Lower leg skin (tissue), 4 donors: ENCODE results near the gene WNT8B. TPM values are rescaled to one million over a fixed set of nuclear protein-coding genes. Genes with fewer than 3 reads are reported as not detected.

Experiments used
- DNase-seq, 2 donors: peaks; one replicate each; pipeline ENCODE4 v3.0.0-alpha.2; 2019; ENCODE audit warnings: low spot score in 2 of 2
- H3K4me3 ChIP-seq: fragments of 200-600 bp; sonication (generic); 2 replicates; pipeline ENCODE4 v1.5.1; 2017; ENCODE audit warnings: mild to moderate bottlenecking, low read depth; ENCODE audit not compliant: poor library complexity, severe bottlenecking
- POLR2A ChIP-seq, 2 donors: fragments of 450-650 bp; IDR thresholded peaks; one replicate each; pipeline ENCODE4 v1.6.1; 2016 to 2017; ENCODE audit warnings: antibody characterized with exemption in 2 of 2, mild to moderate bottlenecking in 1 of 2, moderate library complexity in 1 of 2
- WGBS, 2 donors: methylation state at CpG; one replicate each; pipeline ENCODE4 v1.1.5; 2018; 5-methylcytosine and 5-hydroxymethylcytosine counted together
- intact Hi-C: fragments of 100-400 bp; cut with DNase I; formaldehyde crosslinking; loops from one replicate; pipeline ENCODE4 v1.15.0; 2023; ENCODE audit warnings: low total_unique reads
- total RNA-seq, 4 donors: library from RNA; depleted of rRNA; stranded (reverse); fragments of >200 nt; gene quantifications; one replicate each; pipeline ENCODE4 v1.1.0, GENCODE V29; 2016
- TF ChIP-seq, protein P1 (sequence below), 3 donors: fragments of 450-650 bp; IDR thresholded peaks; one replicate each; pipeline ENCODE4 v1.5.1; 2016; ENCODE audit warnings: antibody characterized with exemption in 3 of 3, mild to moderate bottlenecking in 3 of 3, moderate library complexity in 2 of 3

WNT8B gene
- total RNA-seq, 4 donors from 2014 or later = 0.42 TPM; not detected in 3

DNA sequence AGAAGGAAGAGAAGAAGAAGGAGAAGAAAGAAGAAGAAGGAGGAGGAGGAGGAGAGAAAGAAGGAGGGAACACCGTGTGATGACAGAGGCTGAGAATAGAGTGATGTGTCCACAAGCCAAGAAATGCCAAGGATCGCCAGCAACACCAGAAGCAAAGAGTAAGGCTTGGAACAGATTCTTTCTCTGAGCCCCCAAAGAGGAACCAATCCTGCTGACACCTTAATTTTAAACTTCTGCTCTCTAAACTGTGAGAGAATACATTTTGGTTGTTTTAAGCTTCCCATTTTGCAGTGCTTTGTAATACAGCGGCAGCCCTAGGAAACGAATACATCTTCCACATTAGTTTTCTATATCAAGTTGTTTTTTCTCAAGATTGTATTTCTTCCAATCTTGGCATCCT lies 13.9 kb upstream of the WNT8B start:
- no peak overlapping the region for H3K4me3 ChIP-seq
- WGBS, 2 donors = 78 to 84% methylated on average over 4 of the region's 4 CpGs
- intact Hi-C loops = loop anchor here (5.0 to 10.0 kb wide), 2 partner anchors 66 to 117 kb away; partner anchors contain the start of genes PKD2L1 and SEC31B
- no peak for DNase-seq
- no peak for TF ChIP-seq POLR2A (IDR thresholded peaks at IDR 0.05)

DNA sequence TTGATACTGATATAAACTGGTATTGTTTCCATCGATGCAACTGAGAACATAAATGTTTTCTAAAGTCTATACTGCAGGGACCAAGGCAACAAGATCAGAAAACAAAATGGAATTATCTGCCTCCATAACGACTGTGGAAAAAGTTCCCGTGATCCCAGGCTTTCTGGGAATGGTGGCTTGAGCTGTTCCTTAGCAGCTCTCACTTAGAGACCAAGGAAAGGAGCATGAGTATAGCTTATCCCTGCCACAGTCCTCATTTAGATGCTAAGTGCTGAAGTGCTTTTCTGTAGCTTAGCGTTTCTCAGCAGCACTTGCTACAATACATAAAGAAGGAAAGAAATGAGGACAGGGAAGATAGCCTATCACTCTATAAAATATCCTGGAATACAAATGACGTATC lies 5.5 kb downstream of the WNT8B start:
- intact Hi-C loops = no loop called here
- 68 to 75% methylated on average over 5 of the region's 5 CpGs for WGBS, 2 donors
- H3K4me3 ChIP-seq = no peak overlapping the region
- no peak for DNase-seq
- TF ChIP-seq, protein P1, sequence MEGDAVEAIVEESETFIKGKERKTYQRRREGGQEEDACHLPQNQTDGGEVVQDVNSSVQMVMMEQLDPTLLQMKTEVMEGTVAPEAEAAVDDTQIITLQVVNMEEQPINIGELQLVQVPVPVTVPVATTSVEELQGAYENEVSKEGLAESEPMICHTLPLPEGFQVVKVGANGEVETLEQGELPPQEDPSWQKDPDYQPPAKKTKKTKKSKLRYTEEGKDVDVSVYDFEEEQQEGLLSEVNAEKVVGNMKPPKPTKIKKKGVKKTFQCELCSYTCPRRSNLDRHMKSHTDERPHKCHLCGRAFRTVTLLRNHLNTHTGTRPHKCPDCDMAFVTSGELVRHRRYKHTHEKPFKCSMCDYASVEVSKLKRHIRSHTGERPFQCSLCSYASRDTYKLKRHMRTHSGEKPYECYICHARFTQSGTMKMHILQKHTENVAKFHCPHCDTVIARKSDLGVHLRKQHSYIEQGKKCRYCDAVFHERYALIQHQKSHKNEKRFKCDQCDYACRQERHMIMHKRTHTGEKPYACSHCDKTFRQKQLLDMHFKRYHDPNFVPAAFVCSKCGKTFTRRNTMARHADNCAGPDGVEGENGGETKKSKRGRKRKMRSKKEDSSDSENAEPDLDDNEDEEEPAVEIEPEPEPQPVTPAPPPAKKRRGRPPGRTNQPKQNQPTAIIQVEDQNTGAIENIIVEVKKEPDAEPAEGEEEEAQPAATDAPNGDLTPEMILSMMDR (IDR thresholded peaks at IDR 0.05) = no peak
- no peak for TF ChIP-seq POLR2A (IDR thresholded peaks at IDR 0.05)

DNA sequence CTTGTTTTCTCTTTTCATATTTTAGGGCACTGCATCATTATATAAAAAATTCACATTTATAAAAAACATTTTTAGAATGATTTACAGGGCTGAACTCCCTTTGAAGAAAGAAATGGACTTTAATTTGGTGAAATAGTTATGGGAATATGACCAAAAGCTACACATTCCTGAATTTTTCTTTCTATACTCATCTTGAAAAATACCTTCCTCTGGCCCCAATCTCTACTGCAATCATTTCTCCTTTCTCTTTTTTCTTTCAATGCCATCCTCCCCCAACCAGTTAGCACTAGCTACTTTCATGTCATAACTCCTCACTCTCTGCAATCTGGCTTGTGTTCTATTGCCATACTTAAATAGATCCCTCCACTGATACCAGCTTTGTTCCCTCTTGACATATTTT lies 6.2 kb downstream of the WNT8B start:
- TF ChIP-seq POLR2A (IDR thresholded peaks at IDR 0.05) = no peak
- TF ChIP-seq, protein P1 (IDR thresholded peaks at IDR 0.05) = no peak
- no peak for DNase-seq
- intact Hi-C loops = no loop called here
- no peak overlapping the region for H3K4me3 ChIP-seq

DNA sequence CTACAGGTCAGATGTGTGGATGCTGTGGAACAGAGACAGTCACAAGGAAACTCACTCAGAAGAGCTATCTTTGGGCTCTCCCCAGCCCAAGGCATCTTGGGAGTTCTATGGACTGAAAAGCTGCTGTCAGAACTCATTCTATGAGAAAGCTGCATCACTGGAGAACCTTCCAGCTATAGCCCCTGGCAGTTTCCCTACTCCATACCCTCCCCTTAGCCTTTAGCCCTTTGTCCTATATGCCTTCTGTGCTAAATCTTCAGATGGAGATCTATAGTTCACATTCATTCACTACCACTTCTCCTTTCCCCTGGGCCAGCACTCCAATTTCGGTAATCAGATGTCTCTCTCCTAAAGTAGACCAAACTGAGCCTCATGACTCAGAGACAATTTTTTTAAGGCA lies 6.9 kb downstream of the WNT8B start:
- WGBS, 2 donors = 46 to 48% methylated on average over 1 of the region's 1 CpG

DNA sequence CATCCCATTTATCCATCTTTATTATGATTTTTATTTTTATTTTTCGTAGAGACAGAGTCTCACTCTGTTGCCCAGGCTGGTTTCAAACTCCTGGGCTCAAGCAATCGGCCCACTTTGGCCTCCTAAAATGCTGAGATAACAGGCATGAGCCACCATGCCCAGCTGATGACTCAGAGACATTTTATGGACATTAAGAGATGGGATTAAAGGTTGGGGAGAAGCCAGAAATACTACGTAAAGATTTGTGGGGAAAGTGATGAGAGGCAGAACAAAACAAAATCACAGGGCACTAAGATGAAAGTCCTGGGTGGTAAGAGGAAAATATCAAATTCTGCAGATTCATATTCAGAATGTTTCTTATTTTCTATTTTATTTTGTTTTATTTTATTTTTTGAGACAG lies 7.6 kb downstream of the WNT8B start:
- intact Hi-C loops = no loop called here
- H3K4me3 ChIP-seq = no peak overlapping the region
- 62 to 73% methylated on average over 3 of the region's 3 CpGs for WGBS, 2 donors

More for the DNA sequence above, 6.9 kb downstream of the WNT8B start:
- peak in 1 of 2 donors; percentile 29 for DNase-seq
- intact Hi-C loops = no loop called here
- TF ChIP-seq POLR2A (IDR thresholded peaks at IDR 0.05) = no peak
- TF ChIP-seq, protein P1 (IDR thresholded peaks at IDR 0.05) = no peak
- no peak overlapping the region for H3K4me3 ChIP-seq

DNA sequence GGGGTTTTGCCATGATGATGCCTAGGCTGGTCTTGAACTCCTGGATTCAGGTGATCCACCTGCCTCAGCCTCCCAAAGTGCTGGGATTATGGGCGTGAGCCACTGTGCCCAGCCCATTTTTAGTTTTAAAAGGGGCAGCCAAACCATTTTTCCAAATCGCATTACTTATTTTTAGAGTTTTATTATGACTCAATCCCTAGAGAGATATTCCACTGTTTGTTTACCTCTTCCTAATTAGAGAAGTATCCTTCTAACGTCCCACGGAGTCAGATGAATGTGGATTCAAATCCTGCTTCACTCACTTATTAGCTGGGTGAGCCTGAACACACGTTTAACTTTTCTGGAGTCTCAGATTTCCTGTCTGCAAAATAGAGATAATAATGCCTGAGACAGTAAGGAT lies 15.2 kb downstream of the WNT8B start:
- intact Hi-C loops = no loop called here
- WGBS, 2 donors = 28 to 32% methylated on average over 5 of the region's 5 CpGs
- DNase-seq = no peak
- no peak for TF ChIP-seq POLR2A (IDR thresholded peaks at IDR 0.05)
- TF ChIP-seq, protein P1 (IDR thresholded peaks at IDR 0.05) = no peak
- no peak overlapping the region for H3K4me3 ChIP-seq

More for the DNA sequence above, 7.6 kb downstream of the WNT8B start:
- DNase-seq = no peak
- TF ChIP-seq POLR2A (IDR thresholded peaks at IDR 0.05) = no peak
- TF ChIP-seq, protein P1 (IDR thresholded peaks at IDR 0.05) = no peak
